HTERT RPE-1 (cell line): ENCODE data around the gene MEGF10.

Experiments used
- in situ Hi-C: fragments of 300-500 bp; cut with MboI; formaldehyde crosslinking; loops from 4 replicates; pipeline ENCODE4 v1.14.3; 2020; ENCODE audit warnings: low sequenced_read_pairs

MEGF10 gene

GRCh38 chr5:127363403-127363802 lies 72.8 kb downstream of the MEGF10 start:
- in situ Hi-C loops, result no loop called here

- in situ Hi-C loops, result no loop called here
Observed at GRCh38 chr5:127367029-127367428, 76.4 kb downstream of the MEGF10 start.

GRCh38 chr5:127367946-127368465 lies 77.4 kb downstream of the MEGF10 start:
- in situ Hi-C loops, result no loop called here

- in situ Hi-C loops, result no loop called here
Observed at GRCh38 chr5:127369796-127370195, 79.2 kb downstream of the MEGF10 start.

GRCh38 chr5:127370631-127371030 lies 80.0 kb downstream of the MEGF10 start:
- in situ Hi-C loops, result no loop called here

- in situ Hi-C loops, result no loop called here
Observed at GRCh38 chr5:127373858-127374491, 83.4 kb downstream of the MEGF10 start.

- in situ Hi-C loops, result no loop called here
Observed at GRCh38 chr5:127375124-127375523, 84.5 kb downstream of the MEGF10 start.

- in situ Hi-C loops, result no loop called here
Observed at GRCh38 chr5:127375544-127376091, 85.0 kb downstream of the MEGF10 start.

- in situ Hi-C loops, result no loop called here
Observed at GRCh38 chr5:127377651-127378050, 87.1 kb downstream of the MEGF10 start.

- in situ Hi-C loops, result no loop called here
Observed at GRCh38 chr5:127385936-127386335, 95.3 kb downstream of the MEGF10 start.

- in situ Hi-C loops, result no loop called here
Observed at GRCh38 chr5:127386557-127386956, 96.0 kb downstream of the MEGF10 start.

- in situ Hi-C loops, result no loop called here
Observed at GRCh38 chr5:127389601-127390000, 99.0 kb downstream of the MEGF10 start.

GRCh38 chr5:127392762-127393161 lies 102.2 kb downstream of the MEGF10 start:
- in situ Hi-C loops, result no loop called here

- in situ Hi-C loops, result no loop called here
Observed at GRCh38 chr5:127396490-127397155, 106.0 kb downstream of the MEGF10 start.

GRCh38 chr5:127398508-127398907 lies 107.9 kb downstream of the MEGF10 start:
- in situ Hi-C loops, result no loop called here

- in situ Hi-C loops, result no loop called here
Observed at GRCh38 chr5:127399068-127399467, 108.5 kb downstream of the MEGF10 start.

GRCh38 chr5:127400539-127400938 lies 109.9 kb downstream of the MEGF10 start:
- in situ Hi-C loops, result no loop called here

GRCh38 chr5:127400946-127401670 lies 110.5 kb downstream of the MEGF10 start:
- in situ Hi-C loops, result no loop called here

- in situ Hi-C loops, result no loop called here
Observed at GRCh38 chr5:127402361-127402760, 111.8 kb downstream of the MEGF10 start.

- in situ Hi-C loops, result no loop called here
Observed at GRCh38 chr5:127404190-127404589, 113.6 kb downstream of the MEGF10 start.

GRCh38 chr5:127406326-127407121 lies 115.9 kb downstream of the MEGF10 start:
- in situ Hi-C loops, result no loop called here
